T-cell (primary cell): Measurements from ENCODE around the gene CYP27C1. TPM values are rescaled to one million over a fixed set of nuclear protein-coding genes. Genes with fewer than 3 reads are reported as not detected.

ENCODE experiments used
- ATAC-seq, 4 experiments: fragments of 200-7000 bp in 3 of 4; fragments of 150-1000 bp in 1 of 4; cut with Tn5 transposase; replicated peaks in 1 of 4; 1 replicate in 3 of 4; 2 replicates in 1 of 4; pipeline ENCODE4 v1.10.0; 2021; ENCODE audit warnings: moderate library complexity in 3 of 4, mild to moderate bottlenecking in 2 of 4, moderate number of reproducible peaks in 1 of 4
- CTCF ChIA-PET, 2 donors: fragments of 300-600 bp; sonication (Branson Sonifier 250); formaldehyde crosslinking; loops; one replicate each; lab custom pipeline; 2022; ENCODE audit warnings: antibody characterized with exemption in 2 of 2; lab: Charles Lee
- POLR2A ChIA-PET, 2 donors: fragments of 300-600 bp; sonication (Branson Sonifier 250); formaldehyde crosslinking; loops; one replicate each; lab custom pipeline; 2022; ENCODE audit warnings: antibody characterized with exemption in 2 of 2; lab: Charles Lee
- DNase-seq, 35 experiments: peaks; one replicate each; pipeline versions ENCODE4 v3.0.0 to v3.0.0-alpha.2; 2013 to 2023
- H3K27ac ChIP-seq: one replicate; pipeline ENCODE4 v1.5.1; 2013; ENCODE audit warnings: low read length
- H3K27me3 ChIP-seq, 2 experiments: replicated peaks in 1 of 2; 1 replicate in 1 of 2; 2 replicates in 1 of 2; pipeline versions ENCODE4 v1.6.1 to v1.7.0; 2013; ENCODE audit warnings: low read length in 1 of 2, mixed read lengths in 1 of 2; ENCODE audit not compliant: control insufficient read depth in 2 of 2, insufficient read depth in 2 of 2; ENCODE audit errors: extremely low read depth in 1 of 2
- H3K36me3 ChIP-seq, 2 donors: 1 replicate in 1 of 2; 2 replicates in 1 of 2; pipeline versions ENCODE4 v1.6.1 to v1.7.0; 2013; ENCODE audit warnings: low read length in 1 of 2; ENCODE audit not compliant: control insufficient read depth in 2 of 2, insufficient read depth in 1 of 2; ENCODE audit errors: extremely low read depth in 1 of 2
- H3K4me1 ChIP-seq, 2 experiments: 1 replicate in 1 of 2; 2 replicates in 1 of 2; pipeline versions ENCODE4 v1.6.1 to v1.7.0; 2013; ENCODE audit warnings: low read length in 2 of 2, mixed read lengths in 1 of 2; ENCODE audit not compliant: insufficient read depth in 2 of 2, control insufficient read depth in 1 of 2; ENCODE audit errors: extremely low read depth in 1 of 2
- H3K4me3 ChIP-seq, 2 donors: 1 replicate in 1 of 2; 2 replicates in 1 of 2; pipeline versions ENCODE4 v1.5.1 to v1.7.0; 2013; ENCODE audit warnings: mild to moderate bottlenecking in 2 of 2, low read length in 1 of 2, moderate library complexity in 1 of 2; ENCODE audit not compliant: control insufficient read depth in 1 of 2; ENCODE audit errors: extremely low read depth in 1 of 2
- H3K9me3 ChIP-seq: 2 replicates; pipeline ENCODE4 v1.7.0; 2013
- H3K27ac Mint-ChIP-seq, 2 donors: one replicate each; pipeline ENCODE4 v1.8.0; 2020 to 2021; ENCODE audit warnings: mild to moderate bottlenecking in 2 of 2, mixed read lengths in 2 of 2
- H3K27me3 Mint-ChIP-seq, 2 donors: one replicate each; pipeline ENCODE4 v1.8.0; 2021 to 2022; ENCODE audit warnings: mixed read lengths in 2 of 2
- H3K36me3 Mint-ChIP-seq: one replicate; pipeline ENCODE4 v1.8.0; 2021; ENCODE audit warnings: mixed read lengths
- H3K4me1 Mint-ChIP-seq, 3 donors: one replicate each; pipeline ENCODE4 v1.8.0; 2020 to 2022; ENCODE audit warnings: mixed read lengths in 3 of 3, mild to moderate bottlenecking in 1 of 3
- H3K4me3 Mint-ChIP-seq, 3 donors: one replicate each; pipeline ENCODE4 v1.8.0; 2020 to 2022; ENCODE audit warnings: mild to moderate bottlenecking in 3 of 3, mixed read lengths in 3 of 3, moderate library complexity in 3 of 3
- H3K9me3 Mint-ChIP-seq, 3 donors: one replicate each; pipeline ENCODE4 v1.8.0; 2020 to 2022; ENCODE audit warnings: mixed read lengths in 3 of 3
- WGBS: methylation state at CpG from one replicate; pipeline ENCODE4 v1.1.5; 2013; ENCODE audit warnings: missing lambda C conversion rate; ENCODE audit not compliant: insufficient coverage; 5-methylcytosine and 5-hydroxymethylcytosine counted together
- total RNA-seq, 35 experiments: library from RNA in 6 of 35; stranded (reverse) in 6 of 35; fragments of 120-200 nt in 1 of 35; gene quantifications; one replicate each; pipeline versions ENCODE4 v1.2.1 to v1.2.4 and lab custom pipeline; 2013 to 2026

Gene CYP27C1
- total RNA-seq, 5 donors from 2014 or later (not counting 1 experiment from before 2014, with no cell fraction given), result 0.16 TPM; not detected in 4

- Mint-ChIP-seq H3K27ac (no peak overlapping the region), H3K9me3 (peaks cover 0 to 10% (median 8%) of the 10 kb centered on the region in 3 donors), H3K4me3 (no peak overlapping the region), H3K4me1 (peaks cover 0 to 2% (median 0%) of the 10 kb centered on the region in 3 donors), H3K27me3 (peaks cover 8 to 19% of the 10 kb centered on the region in 2 donors), H3K36me3 (no peaks in the 10 kb centered on the region)
- Histone ChIP-seq H3K27ac (no peak overlapping the region), H3K4me3 (no peak overlapping the region), H3K4me1 (no peaks in the 10 kb centered on the region), H3K27me3 (peaks cover 0 to 42% of the 10 kb centered on the region in 2 experiments), H3K36me3 (no peaks in the 10 kb centered on the region), H3K9me3 (no peaks in the 10 kb centered on the region)
- ATAC-seq (no peak), DNase-seq (no peak)
- 80% methylated on average over 8 of the region's 13 CpGs for whole genome bisulfite sequencing
- POLR2A ChIA-PET, result interaction anchor here in 1 of 2 donors (0.6 kb wide), 1 partner anchor 314 kb away, joined by 3 read pairs; no protein-coding TSS in a partner anchor
- CTCF ChIA-PET, result interaction anchor here in 1 of 2 donors (0.7 kb wide), 1 partner anchor 328 kb away, joined by 3 read pairs; no protein-coding TSS in a partner anchor
These were observed 28.5 kb downstream of the CYP27C1 start for GRCh38 chr2:127191331-127192219.

DNA sequence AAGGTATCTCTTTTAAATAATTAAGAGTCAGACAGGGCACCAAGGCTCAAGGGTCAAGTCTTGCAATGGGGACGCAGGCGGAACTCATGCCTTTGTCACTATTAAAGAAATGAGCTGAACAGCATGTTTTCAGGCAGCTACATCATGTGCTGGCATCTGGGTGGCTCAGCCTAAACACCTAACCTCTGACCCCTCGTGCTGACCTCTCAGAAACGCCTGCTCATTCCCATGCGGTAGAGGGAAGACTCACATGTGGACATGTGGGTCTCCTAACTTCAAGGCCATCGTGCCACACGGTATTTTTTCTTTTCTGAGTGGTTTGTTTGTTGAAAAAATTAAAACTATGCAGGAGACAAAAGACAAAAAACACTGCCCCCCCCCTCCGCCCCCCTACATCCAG lies 31.3 kb downstream of the CYP27C1 start:
- Mint-ChIP-seq H3K4me1 (peaks cover 7 to 12% (median 8%) of the 10 kb centered on the region in 3 donors), H3K27ac (no peak overlapping the region), H3K9me3 (peaks cover 0 to 10% (median 8%) of the 10 kb centered on the region in 3 donors), H3K4me3 (no peak overlapping the region), H3K36me3 (no peaks in the 10 kb centered on the region), H3K27me3 (peaks cover 13 to 32% of the 10 kb centered on the region in 2 donors)
- DNase-seq (no peak), ATAC-seq (no peak)
- 95% methylated on average over 2 of the region's 8 CpGs for WGBS
- no peak overlapping the region for H3K27ac ChIP-seq
- CTCF ChIA-PET, result no interaction called here
- H3K4me3 ChIP-seq, result no peak overlapping the region
- H3K36me3 ChIP-seq, result no peaks in the 10 kb centered on the region
- POLR2A ChIA-PET, result no interaction called here
- peaks cover 0 to 2% of the 10 kb centered on the region in 2 experiments for H3K4me1 ChIP-seq
- H3K9me3 ChIP-seq, result no peaks in the 10 kb centered on the region
- peaks cover 0 to 54% of the 10 kb centered on the region in 2 experiments for H3K27me3 ChIP-seq

- Mint-ChIP-seq H3K36me3 (no peaks in the 10 kb centered on the region), H3K9me3 (peaks cover 0 to 10% (median 8%) of the 10 kb centered on the region in 3 donors), H3K27ac (no peak overlapping the region), H3K4me1 (peaks cover 7 to 12% (median 8%) of the 10 kb centered on the region in 3 donors), H3K27me3 (peaks cover 13 to 33% of the 10 kb centered on the region in 2 donors), H3K4me3 (no peak overlapping the region)
- H3K9me3 ChIP-seq, result no peaks in the 10 kb centered on the region
- no peak overlapping the region for H3K27ac ChIP-seq
- ChIA-PET CTCF (no interaction called here), POLR2A (no interaction called here)
- H3K27me3 ChIP-seq, result peaks cover 0 to 46% of the 10 kb centered on the region in 2 experiments
- no peak overlapping the region for H3K4me3 ChIP-seq
- no peaks in the 10 kb centered on the region for H3K36me3 ChIP-seq
- H3K4me1 ChIP-seq, result peaks cover 0 to 2% of the 10 kb centered on the region in 2 experiments
- DNase-seq (no peak), ATAC-seq (no peak)
- WGBS, result 88% methylated on average over 4 of the region's 10 CpGs
These were observed 32.3 kb downstream of the CYP27C1 start for GRCh38 chr2:127187831-127188230.

DNA sequence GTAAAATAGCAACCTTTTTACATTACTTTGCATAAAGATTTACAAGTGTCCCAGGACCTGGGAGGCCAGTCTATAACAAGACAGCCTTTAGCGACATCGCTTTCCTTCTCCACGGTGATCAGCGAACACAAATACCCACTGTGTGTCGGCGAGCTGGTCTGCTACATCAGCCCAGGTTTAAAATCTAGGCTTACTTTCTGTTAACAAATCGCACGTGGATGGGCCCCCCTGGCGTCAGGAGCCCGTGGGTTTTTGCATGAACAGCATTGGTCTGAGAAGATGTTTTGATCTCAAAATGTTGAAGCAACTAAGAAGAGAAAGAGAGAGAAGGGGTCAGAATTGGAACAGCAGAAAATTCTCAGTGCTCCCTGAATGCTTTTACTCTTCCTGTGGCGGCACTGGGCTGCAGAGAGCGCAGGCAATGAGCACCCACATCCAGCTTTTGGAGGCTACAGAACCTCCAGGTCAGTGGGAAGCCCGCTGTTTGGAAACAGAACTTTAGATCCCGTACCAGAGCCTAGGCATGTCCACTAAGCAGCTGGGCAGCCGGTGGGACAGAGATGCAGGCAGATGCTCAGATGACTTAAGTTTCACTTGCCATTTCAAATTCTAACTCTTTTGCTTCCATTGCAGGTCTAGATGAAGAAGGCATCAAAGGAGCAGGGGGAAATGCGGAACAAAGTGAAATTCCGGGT lies 32.9 kb downstream of the CYP27C1 start:
- ChIA-PET POLR2A (no interaction called here), CTCF (no interaction called here)
- Mint-ChIP-seq H3K27ac (no peak overlapping the region), H3K4me3 (no peak overlapping the region), H3K36me3 (no peaks in the 10 kb centered on the region), H3K27me3 (peaks cover 13 to 33% of the 10 kb centered on the region in 2 donors), H3K9me3 (peaks cover 0 to 10% (median 8%) of the 10 kb centered on the region in 3 donors), H3K4me1 (peaks cover 7 to 12% (median 8%) of the 10 kb centered on the region in 3 donors)
- Histone ChIP-seq H3K27ac (no peak overlapping the region), H3K4me1 (peaks cover 0 to 2% of the 10 kb centered on the region in 2 experiments), H3K27me3 (peaks cover 0 to 46% of the 10 kb centered on the region in 2 experiments), H3K9me3 (no peaks in the 10 kb centered on the region), H3K36me3 (no peaks in the 10 kb centered on the region), H3K4me3 (no peak overlapping the region)
- ATAC-seq (no peak), DNase-seq (no peak)
- 79% methylated on average over 17 of the region's 17 CpGs for WGBS

DNA sequence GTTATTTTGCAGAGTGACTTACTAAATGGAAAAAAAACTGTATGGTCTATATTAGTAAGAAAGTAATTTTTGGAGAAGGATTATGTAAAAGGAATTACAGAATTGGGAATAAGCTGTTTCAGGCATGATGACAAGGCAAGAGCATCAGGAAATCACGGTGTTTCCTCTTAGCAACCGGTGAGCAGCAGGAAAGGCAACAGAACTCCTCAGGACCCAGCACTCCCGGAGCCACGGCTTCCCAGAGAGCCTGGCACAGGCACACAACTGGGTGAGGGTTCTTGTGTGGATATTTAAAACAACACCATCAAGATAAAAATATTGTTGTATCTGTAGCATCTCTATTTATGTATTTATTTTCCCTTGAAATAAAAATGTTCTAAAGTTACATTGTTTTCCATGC lies 34.4 kb downstream of the CYP27C1 start:
- H3K4me1 ChIP-seq, result peaks cover 0 to 2% of the 10 kb centered on the region in 2 experiments
- peaks cover 0 to 40% of the 10 kb centered on the region in 2 experiments for H3K27me3 ChIP-seq
- no peaks in the 10 kb centered on the region for H3K36me3 Mint-ChIP-seq
- ATAC-seq (no peak), DNase-seq (no peak)
- peaks cover 0 to 12% (median 9%) of the 10 kb centered on the region in 3 donors for H3K9me3 Mint-ChIP-seq
- ChIA-PET POLR2A (no interaction called here), CTCF (no interaction called here)
- H3K27ac Mint-ChIP-seq, result no peak overlapping the region
- no peaks in the 10 kb centered on the region for H3K36me3 ChIP-seq
- no peaks in the 10 kb centered on the region for H3K9me3 ChIP-seq
- H3K27me3 Mint-ChIP-seq, result peaks cover 13 to 33% of the 10 kb centered on the region in 2 donors
- no CpG with 5 or more reads among the region's 4 CpGs for WGBS
- H3K27ac ChIP-seq, result no peak overlapping the region
- no peak overlapping the region for H3K4me3 Mint-ChIP-seq
- H3K4me1 Mint-ChIP-seq, result peaks cover 7 to 12% (median 8%) of the 10 kb centered on the region in 3 donors
- H3K4me3 ChIP-seq, result no peak overlapping the region

DNA sequence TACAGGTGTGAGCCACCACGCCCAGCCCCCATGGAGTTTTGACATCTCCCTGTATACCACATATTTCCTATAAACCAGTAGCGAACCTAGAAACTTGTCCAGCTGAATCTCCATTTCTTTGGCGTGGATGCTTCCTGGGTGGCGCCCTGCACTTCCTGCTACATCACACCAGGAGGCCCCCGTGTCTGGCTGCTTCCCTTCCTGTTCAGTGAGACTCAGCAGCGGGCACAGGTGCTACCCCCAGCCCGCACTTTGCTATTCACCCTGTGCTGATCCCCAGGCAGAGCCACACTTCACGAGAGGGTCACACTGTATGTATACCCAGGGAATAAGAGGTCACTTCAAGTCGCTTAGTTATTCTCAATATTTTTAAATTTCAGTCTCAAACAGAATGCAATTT lies 35.0 kb downstream of the CYP27C1 start:
- ATAC-seq, result peak in 2 of 4 experiments; percentile 33 to 42
- Mint-ChIP-seq H3K4me1 (peaks cover 7 to 12% (median 8%) of the 10 kb centered on the region in 3 donors), H3K4me3 (no peak overlapping the region), H3K9me3 (peaks cover 0 to 18% (median 12%) of the 10 kb centered on the region in 3 donors), H3K27ac (no peak overlapping the region), H3K27me3 (peaks cover 13 to 33% of the 10 kb centered on the region in 2 donors), H3K36me3 (no peaks in the 10 kb centered on the region)
- H3K4me3 ChIP-seq, result no peak overlapping the region
- 50% methylated on average over 7 of the region's 9 CpGs for WGBS
- no peak overlapping the region for H3K27ac ChIP-seq
- H3K9me3 ChIP-seq, result no peaks in the 10 kb centered on the region
- peaks cover 0 to 40% of the 10 kb centered on the region in 2 experiments for H3K27me3 ChIP-seq
- ChIA-PET POLR2A (no interaction called here), CTCF (no interaction called here)
- H3K36me3 ChIP-seq, result no peaks in the 10 kb centered on the region
- peak in 1 of 35 experiments; percentile 13 for DNase-seq
- peaks cover 0 to 2% of the 10 kb centered on the region in 2 experiments for H3K4me1 ChIP-seq
